Adrenal gland (tissue), 12 donors: ENCODE measurements around the gene GTF3A. TPM values are rescaled to one million over a fixed set of nuclear protein-coding genes. Genes with fewer than 3 reads are reported as not detected.

Source experiments
- DNase-seq, 7 donors: peaks; one replicate each; pipeline ENCODE4 v3.0.0-alpha.2; 2019 to 2020
- H3K27ac ChIP-seq, 5 donors: fragments of 200-600 bp; sonication (generic) in 4 of 5; 1 replicate in 3 of 5; 2 replicates in 2 of 5; pipeline versions ENCODE4 v1.5.1 to v1.8.0; 2016 to 2020; ENCODE audit warnings: mild to moderate bottlenecking in 1 of 5
- H3K27me3 ChIP-seq: fragments of 200-600 bp; 2 replicates; pipeline ENCODE4 v1.8.0; 2021
- H3K36me3 ChIP-seq, 2 donors: fragments of 200-600 bp; replicated peaks in 1 of 2; 1 replicate in 1 of 2; 2 replicates in 1 of 2; pipeline versions ENCODE4 v1.5.1 to v1.8.0; 2018 to 2022
- H3K4me1 ChIP-seq, 2 donors: fragments of 200-600 bp; replicated peaks in 1 of 2; 1 replicate in 1 of 2; 2 replicates in 1 of 2; pipeline versions ENCODE4 v1.5.1 to v1.8.0; 2018 to 2021
- H3K4me3 ChIP-seq, 4 donors: fragments of 200-600 bp; sonication (generic) in 3 of 4; one replicate each; pipeline ENCODE4 v1.5.1; 2016 to 2018
- H3K9me3 ChIP-seq, 3 donors: fragments of 200-600 bp; sonication (generic) in 1 of 3; replicated peaks in 1 of 3; 1 replicate in 2 of 3; 2 replicates in 1 of 3; pipeline versions ENCODE4 v1.5.1 to v1.8.0; 2016 to 2021
- CTCF ChIP-seq, 6 experiments: fragments of 450-650 bp in 4 of 6; fragments of 200-600 bp in 2 of 6; sonication (generic) in 1 of 6; IDR thresholded peaks; 1 replicate in 5 of 6; 2 replicates in 1 of 6; pipeline versions ENCODE4 v1.5.1 to v1.8.0; 2016 to 2021; ENCODE audit warnings: antibody characterized with exemption in 6 of 6, mild to moderate bottlenecking in 2 of 6, moderate library complexity in 1 of 6
- POLR2A ChIP-seq, 2 donors: fragments of 450-650 bp; IDR thresholded peaks; one replicate each; pipeline ENCODE4 v1.6.1; 2017; ENCODE audit warnings: antibody characterized with exemption in 2 of 2, mild to moderate bottlenecking in 2 of 2, moderate library complexity in 1 of 2
- WGBS, 4 donors: extraction: QIAGEN DNeasy Blood & Tissue Kit in 2 of 4; methylation state at CpG; one replicate each; pipeline versions ENCODE4 v1.1.5 to v1.1.7; 2013 to 2017; 5-methylcytosine and 5-hydroxymethylcytosine counted together
- intact Hi-C, 2 donors: fragments of 100-400 bp; cut with DNase I; formaldehyde crosslinking; loops; one replicate each; pipeline versions ENCODE4 v1.14.1 to v1.15.0; 2022 to 2023
- polyA plus RNA-seq, 3 donors: library from polyadenylated mRNA; stranded (reverse); fragments of 200-250 nt in 2 of 3; fragments of 350-450 nt in 1 of 3; fragmentation: Illumina TruSeq in 1 of 3; extraction: RNeasy Lipid Tissue Mini Kit (QIAGEN cat#74804) in 1 of 3; gene quantifications; one replicate each; pipeline ENCODE4 v1.2.3, GENCODE V29; 2013 to 2014
- total RNA-seq, 9 donors: library from RNA; depleted of rRNA in 4 of 9; stranded (reverse); fragments of >200 nt in 4 of 9; fragments of 120-200 nt in 1 of 9; fragmentation: NEBNext Ultra II Directional in 1 of 9; extraction: Animal tissue kit (Norgen Biotek cat#: 25700) in 1 of 9; gene quantifications; one replicate each; pipeline versions ENCODE4 v1.1.0 to v1.2.4, GENCODE V29; 2013 to 2023
- donor health status: healthy with polysubstance abuse.
- donor health status: Bipolar disorder and iron deficiency.
- donor health status: DM: yes; HTN: yes; CAD: no.
- donor health status: DM: no; HTN: no; CAD: no.
- donor health status: DM: no; HTN: no; CAD: no.
- donor health status: DM: yes; HTN: yes; CAD: no.

Gene GTF3A
- total and polyA plus RNA-seq, 12 donors = 55.2 to 265 (median 115) TPM

- H3K36me3 ChIP-seq = peaks cover 0 to 18% of the 10 kb centered on the region in 2 donors
- no peak overlapping the region for H3K4me3 ChIP-seq
- no peak overlapping the region for H3K27ac ChIP-seq
- no peak for DNase-seq
- no peaks in the 10 kb centered on the region for H3K4me1 ChIP-seq
- intact Hi-C loops = no loop called here
- H3K27me3 ChIP-seq = no peaks in the 10 kb centered on the region
- WGBS, 4 donors = 86 to 100% (median 96%) methylated on average over 1 of the region's 1 CpG
- TF ChIP-seq POLR2A (IDR thresholded peaks at IDR 0.05) (no peak), CTCF (IDR thresholded peaks at IDR 0.05) (no peak)
- no peaks in the 10 kb centered on the region for H3K9me3 ChIP-seq
Measured at GRCh38 chr13:27440408-27440807, 16.0 kb downstream of the GTF3A start.

- no peak for TF ChIP-seq CTCF (IDR thresholded peaks at IDR 0.05)
- no peak for TF ChIP-seq POLR2A (IDR thresholded peaks at IDR 0.05)
- DNase-seq = no peak
- no peaks in the 10 kb centered on the region for H3K9me3 ChIP-seq
- intact Hi-C loops = no loop called here
- peaks cover 0 to 10% of the 10 kb centered on the region in 2 donors for H3K36me3 ChIP-seq
- no peak overlapping the region for H3K4me3 ChIP-seq
- no peak overlapping the region for H3K27ac ChIP-seq
- no peaks in the 10 kb centered on the region for H3K27me3 ChIP-seq
- 65 to 71% (median 69%) methylated on average over 15 of the region's 15 CpGs for WGBS, 4 donors
- no peaks in the 10 kb centered on the region for H3K4me1 ChIP-seq
Measured at GRCh38 chr13:27442071-27442647, 17.7 kb downstream of the GTF3A start.

GRCh38 chr13:27442797-27443196 is 18.4 kb downstream of the GTF3A start:
- intact Hi-C loops = no loop called here
- no peak for DNase-seq
- TF ChIP-seq CTCF (IDR thresholded peaks at IDR 0.05) (no peak), POLR2A (IDR thresholded peaks at IDR 0.05) (no peak)
- 87 to 97% (median 90%) methylated on average over 7 of the region's 7 CpGs for WGBS, 4 donors
- Histone ChIP-seq H3K4me1 (peaks cover 0 to 6% of the 10 kb centered on the region in 2 donors), H3K27me3 (no peaks in the 10 kb centered on the region), H3K9me3 (no peaks in the 10 kb centered on the region), H3K4me3 (no peak overlapping the region), H3K36me3 (peaks cover 0 to 10% of the 10 kb centered on the region in 2 donors), H3K27ac (no peak overlapping the region)

GRCh38 chr13:27446986-27447583 is 22.7 kb downstream of the GTF3A start:
- intact Hi-C loops = no loop called here
- H3K27ac ChIP-seq = no peak overlapping the region
- TF ChIP-seq CTCF (IDR thresholded peaks at IDR 0.05) (no peak), POLR2A (IDR thresholded peaks at IDR 0.05) (no peak)
- peaks cover 10 to 31% of the 10 kb centered on the region in 2 donors for H3K4me1 ChIP-seq
- DNase-seq = no peak
- WGBS, 4 donors = 71 to 75% (median 72%) methylated on average over 7 of the region's 7 CpGs
- no peaks in the 10 kb centered on the region for H3K27me3 ChIP-seq
- H3K36me3 ChIP-seq = no peaks in the 10 kb centered on the region
- H3K9me3 ChIP-seq = no peaks in the 10 kb centered on the region
- H3K4me3 ChIP-seq = no peak overlapping the region
